ENCODE data around the gene KIFC3. TPM values are rescaled to one million over a fixed set of nuclear protein-coding genes. Genes with fewer than 3 reads are reported as not detected.
"Not testable (repeated sequence)": the region's sequence is repeated elsewhere in the genome, so short reads cannot be mapped to it uniquely, and the experiment has no call there.

KIFC3 gene
- total RNA-seq, 1 donor from 2014 or later = not detected

DNA sequence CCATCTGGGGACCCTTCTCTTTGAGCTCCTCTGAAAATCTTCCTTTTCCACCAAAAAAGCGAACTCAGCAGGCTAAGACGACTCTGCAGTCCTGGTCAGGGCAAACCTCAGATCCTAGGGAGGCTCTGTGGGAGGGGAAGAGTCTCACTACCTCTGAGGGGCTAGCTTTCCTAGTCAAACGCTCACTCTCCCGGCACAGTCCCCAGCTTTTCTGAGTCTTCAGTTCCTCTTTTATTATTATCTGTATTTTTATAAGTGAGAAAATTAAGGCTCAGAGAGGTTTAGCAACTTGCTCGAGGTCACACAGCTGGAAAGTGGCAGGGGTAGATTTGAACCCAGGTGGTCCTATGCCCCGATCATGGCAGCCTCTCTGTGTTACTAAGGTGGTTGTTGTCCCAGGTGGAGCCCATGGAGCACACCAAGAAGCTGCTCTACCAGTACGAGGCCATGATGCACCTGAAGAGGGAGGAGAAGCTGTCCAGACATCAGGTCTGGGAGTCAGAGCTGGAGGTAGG lies 75.8 kb downstream of the KIFC3 start:
- intact Hi-C loops (cut with micrococcal nuclease) = no loop called here

DNA sequence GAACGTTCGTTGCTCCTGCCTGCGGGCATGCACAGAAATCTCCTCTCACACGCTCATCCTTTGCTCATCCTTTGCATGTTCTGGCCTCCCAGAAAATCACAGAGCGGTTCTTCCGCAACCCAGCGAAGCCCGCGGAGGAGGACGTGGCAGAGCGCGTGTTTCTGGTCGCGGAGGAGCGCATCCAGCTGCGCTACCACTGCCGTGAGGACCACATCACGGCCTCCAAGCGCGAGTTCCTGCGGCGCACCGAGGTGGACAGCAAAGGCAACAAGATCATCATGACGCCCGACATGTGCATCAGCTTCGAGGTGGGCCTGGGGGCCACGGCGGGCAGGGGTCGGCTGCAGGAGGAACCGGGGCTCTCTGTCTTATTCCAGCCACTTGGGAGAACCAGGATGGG lies 76.3 kb downstream of the KIFC3 start:
- intact Hi-C loops (cut with micrococcal nuclease) = no loop called here

DNA sequence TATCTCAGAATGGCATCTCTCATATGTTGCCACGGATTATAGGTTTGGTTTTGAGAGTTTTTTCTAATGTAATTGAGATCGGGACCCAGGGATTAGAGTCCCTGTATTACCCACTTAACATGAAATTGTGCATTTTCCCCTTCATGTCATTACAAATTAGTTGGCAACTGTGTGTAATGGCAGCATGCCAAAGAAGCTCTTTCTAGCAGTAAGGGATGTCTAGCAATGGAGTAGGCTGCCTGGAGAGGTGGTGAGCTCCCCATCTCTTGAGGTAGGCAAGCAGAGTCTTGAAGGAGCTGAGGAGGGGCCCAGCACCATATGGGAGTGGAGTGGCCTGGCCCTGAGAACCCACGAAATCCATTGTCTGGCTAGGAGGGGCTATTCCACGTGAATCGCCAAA lies 76.7 kb downstream of the KIFC3 start:
- intact Hi-C loops (cut with micrococcal nuclease) = no loop called here

DNA sequence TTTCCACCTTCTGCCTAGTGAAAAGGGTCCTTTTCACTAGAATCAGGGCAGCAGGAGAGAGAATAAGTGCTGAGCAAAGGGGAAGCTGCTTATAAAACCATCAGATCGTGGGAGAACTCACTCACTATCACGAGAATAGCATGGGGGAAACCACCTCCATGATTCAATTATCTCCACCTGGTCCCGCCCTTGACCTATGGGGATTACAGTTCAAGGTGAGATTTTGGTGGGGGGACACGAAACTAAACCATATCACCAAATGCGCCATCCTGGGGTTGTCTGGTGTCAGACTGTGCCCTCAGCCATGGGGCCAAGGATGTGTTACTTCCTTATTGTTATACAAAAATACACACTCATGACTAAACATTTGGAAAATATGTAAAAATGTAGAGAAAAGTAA lies 77.1 kb downstream of the KIFC3 start:
- intact Hi-C loops (cut with micrococcal nuclease) = no loop called here

DNA sequence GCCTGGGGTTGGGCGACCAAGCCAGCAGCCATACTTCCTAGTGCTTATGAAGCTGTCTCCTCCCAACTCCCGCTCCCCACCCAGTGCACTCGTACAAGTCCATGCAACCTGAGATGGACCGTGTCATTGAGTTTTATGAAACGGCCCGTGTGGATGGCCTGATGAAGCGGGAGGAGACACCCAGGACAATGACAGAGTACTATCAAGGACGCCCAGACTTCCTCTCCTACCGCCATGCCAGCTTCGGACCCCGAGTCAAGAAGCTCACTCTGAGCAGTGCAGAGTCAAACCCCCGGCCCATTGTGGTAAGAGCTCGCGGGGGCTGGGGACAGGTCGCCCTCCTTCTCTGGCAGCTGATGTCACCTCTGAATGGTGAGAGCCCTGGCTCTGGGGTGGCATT lies 77.8 kb downstream of the KIFC3 start:
- intact Hi-C loops (cut with micrococcal nuclease) = no loop called here

DNA sequence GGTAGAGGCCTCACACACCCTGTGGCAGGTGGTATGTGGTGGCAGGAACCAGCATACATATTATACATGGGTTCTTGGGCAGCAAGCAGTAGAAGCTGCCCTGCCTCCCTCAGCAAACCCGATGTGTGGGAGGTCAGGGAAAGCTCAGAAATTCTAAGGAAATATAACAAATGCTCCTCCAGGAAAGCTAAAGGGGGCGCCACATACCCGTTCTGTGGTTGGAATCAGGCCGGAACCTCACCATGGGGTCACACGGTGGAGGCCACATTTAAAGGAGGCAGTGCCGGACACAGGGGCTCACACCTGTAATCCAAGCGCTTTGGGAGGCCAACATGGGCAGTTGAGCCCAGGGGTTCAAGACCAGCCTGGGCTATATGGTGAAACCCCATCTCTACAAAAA lies 79.1 kb downstream of the KIFC3 start:
- intact Hi-C loops (cut with micrococcal nuclease) = no loop called here

DNA sequence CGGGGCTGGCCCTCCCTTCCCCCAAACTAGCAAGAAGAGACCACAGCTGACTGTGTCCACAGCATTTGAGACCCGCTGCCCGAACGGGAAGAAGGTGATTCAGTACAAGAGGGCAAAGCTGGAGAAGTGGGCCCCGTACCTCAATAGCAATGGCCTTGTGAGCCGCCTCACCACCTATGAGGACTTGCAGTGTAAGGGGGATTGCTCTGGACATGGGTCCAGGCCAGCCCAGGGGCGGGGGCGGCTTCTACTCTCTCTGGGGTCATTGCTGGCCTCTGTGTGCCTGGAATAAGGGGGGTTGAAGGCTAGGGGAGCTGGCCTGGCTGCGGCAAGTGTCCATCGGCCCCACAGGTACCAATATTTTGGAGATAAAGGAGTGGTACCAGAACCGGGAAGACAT lies 79.6 kb downstream of the KIFC3 start:
- intact Hi-C loops (cut with micrococcal nuclease) = no loop called here

DNA sequence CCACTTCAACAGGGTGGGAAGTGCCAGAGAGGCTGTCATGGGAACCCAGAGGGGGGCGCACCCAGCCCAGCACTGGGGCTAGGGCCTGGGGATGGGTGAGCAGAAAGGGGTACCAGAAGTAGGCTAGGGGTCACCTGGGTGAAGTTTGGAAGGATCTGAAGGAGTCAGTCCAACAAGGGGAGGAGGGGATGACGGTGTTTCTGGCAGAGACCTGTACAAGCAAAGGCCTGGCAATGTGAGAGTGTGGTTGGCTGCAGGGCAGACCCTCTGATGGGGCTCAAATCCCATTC lies 80.1 kb downstream of the KIFC3 start:
- intact Hi-C loops (cut with micrococcal nuclease) = no loop called here

DNA sequence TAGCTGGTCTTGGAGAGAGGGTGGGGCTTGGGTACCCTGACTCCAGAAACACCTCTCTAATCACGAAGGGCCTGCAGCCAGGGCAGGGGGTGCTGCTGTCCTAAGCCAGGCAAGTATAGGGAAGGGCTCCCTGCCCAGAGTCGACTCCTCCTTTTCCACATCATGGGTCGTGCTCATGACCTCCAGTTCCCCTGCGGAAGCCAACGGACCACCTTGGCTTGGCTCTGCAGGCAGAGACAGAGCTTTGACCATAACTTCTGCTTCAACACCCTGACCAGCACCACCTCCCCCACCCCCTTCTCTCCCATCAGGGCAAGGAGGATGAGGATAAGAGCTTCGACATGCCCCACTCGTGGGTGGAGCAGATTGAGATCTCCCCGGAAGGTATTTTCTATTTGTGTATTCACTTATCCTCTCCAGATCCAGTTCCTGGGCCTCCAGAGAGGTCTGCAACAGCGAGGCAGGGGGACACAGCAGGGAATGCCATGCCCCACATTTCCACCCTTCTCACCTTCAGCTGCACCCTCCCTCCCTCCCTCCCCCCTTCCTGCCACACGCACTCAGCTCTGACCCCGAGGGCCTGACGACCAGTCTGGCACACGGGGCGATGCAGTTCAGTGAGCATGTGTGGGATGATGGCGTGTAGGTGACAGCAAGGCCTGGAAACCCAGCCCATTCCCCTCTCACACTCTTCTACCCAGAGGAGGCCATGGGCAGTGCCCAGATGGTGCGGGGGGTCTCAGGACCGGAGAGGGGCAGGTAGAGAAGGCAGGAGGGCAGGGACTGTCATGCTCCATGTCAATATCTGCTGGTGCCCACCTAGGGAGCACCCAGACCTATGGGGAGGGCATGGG lies 80.7 kb downstream of the KIFC3 start:
- intact Hi-C loops (cut with micrococcal nuclease) = no loop called here

DNA sequence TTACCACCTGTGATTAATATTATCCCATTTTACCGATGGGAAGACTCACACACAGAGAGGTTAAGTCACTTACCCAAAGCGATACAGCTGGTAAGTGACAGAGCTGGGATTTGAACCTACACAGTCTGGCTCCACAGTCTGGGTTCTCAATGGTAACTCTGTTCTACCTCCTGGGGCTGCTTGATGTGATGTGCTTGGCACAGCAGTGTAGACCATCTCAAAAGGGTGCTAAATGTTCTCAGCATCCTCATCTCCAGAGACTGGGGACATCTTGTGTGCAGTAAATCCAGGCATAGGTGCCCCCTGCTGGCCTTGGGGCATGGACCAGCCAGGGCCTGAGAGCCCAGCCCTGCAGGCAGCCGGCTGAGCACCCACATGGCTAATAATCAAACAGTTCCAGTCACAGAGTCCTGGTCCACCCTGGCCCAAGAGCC lies 82.1 kb downstream of the KIFC3 start:
- intact Hi-C loops (cut with micrococcal nuclease) = loop anchor here (1.0 kb wide), 3 partner anchors 71 to 144 kb away; no protein-coding TSS in a partner anchor

DNA sequence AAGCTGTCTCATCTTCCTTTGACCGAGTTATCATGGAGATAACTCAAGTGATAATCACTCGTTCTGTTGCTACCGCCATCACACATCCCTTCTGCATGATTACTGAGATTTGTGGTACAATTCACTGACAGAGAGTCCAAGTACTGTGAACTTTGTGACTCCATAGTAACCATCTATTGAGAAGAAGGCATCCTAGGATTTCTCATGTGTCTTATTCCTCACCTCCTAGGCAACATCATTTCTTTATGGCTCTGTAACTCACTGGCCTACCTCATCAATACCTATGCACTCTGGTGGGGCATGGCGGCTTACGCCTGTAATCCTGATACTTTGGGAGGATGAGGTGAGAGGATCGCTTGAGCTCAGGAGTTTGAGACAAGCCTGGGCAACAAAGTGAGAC lies 88.2 kb downstream of the KIFC3 start:
- intact Hi-C loops (cut with micrococcal nuclease) = no loop called here

DNA sequence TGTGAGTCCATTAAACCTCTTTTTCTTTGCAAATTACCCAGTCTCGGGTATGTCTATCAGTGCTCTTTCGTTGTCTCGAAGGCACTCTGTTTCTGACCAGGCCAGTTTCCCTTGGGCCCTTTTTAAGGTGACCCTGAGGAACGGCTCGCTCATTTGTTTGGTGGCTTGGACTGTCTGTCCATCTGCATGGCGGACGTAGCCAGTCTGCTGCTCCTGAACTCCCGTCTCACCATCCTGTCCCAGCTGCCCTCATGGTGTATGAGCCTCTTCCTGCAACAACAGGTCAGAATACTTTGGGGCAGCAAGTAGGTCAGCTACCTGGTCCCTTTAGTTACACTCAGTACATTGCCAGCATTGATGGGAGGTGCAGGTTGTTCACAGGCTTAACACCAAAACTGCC lies 88.7 kb downstream of the KIFC3 start:
- intact Hi-C loops (cut with micrococcal nuclease) = no loop called here

DNA sequence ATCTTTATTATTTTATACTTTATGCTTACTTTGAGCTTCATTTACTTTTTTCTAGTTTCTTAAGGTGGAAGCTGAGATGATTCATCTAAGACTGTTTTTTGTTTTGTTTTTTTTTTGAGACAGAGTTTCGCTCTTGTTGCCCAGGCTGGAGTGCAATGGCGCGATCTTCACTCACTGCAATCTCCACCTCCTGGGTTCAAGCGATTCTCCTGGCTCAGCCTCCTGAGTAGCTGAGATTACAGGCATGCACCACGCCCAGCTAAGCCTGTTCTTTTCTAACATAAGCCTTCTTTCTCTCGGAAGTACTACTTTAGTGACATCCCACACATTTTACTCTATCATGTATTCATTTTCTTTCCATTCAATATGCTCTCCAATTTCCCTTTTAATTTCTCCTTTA lies 89.7 kb downstream of the KIFC3 start:
- intact Hi-C loops (cut with micrococcal nuclease) = not testable (repeated sequence)

DNA sequence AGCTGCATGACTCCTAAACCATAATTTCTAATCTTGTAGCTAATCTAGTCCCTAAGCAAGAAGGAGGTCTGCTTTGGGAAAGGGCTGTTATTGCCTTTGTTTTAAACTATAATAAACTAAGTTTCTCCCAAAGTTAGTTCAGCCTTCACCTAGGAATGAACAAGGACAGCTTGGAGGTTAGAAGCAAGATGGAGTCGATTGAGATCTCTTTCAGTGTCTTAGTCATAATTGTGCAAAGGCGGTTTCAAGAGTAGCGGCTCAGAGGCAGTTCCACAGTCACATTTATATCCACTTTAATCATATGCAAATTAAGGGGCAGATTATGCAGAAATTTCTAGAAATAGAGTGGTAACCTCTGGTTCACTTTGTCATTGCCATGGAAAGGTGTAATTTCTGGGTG lies 90.3 kb downstream of the KIFC3 start:
- intact Hi-C loops (cut with micrococcal nuclease) = no loop called here

DNA sequence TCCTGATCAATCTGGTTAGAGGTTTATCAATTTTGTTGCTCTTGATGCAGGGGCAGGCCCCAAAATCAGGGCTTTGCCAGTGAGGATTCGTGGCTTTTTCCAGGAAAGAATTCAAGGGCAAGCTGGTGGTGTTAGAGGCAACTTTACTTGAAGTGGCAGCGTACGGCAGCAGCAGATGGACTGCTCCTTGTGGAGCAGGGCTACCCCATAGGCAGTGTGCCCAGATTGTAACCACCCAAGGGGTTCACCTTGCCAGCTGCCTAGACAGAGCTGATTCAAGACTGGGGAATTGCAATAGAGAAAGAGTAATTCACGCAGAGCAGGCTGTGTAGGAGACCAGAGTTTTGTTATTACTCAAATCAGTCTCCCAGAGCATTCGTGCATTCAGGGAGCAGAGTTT lies 90.9 kb downstream of the KIFC3 start:
- intact Hi-C loops (cut with micrococcal nuclease) = no loop called here

DNA sequence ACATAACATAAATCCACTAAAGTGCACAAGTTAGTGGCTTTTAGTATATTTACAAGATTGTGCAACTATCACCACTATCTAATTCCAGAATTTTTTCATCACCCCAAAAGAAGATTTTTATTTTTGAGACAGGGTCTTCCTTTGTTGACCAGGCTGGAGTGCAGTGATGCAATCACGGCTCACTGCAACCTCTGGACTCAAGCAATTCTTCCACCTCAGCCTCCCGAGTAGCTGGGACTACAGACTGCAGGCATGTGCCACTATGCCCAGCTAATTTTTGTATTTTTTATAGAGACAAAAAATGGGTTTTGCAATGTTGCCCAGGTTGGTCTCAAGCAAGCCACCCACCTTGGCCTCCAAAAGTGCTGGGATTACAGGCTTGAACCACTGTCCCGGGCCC lies 92.6 kb downstream of the KIFC3 start:
- intact Hi-C loops (cut with micrococcal nuclease) = no loop called here

Other genes with a start within 250 kb of the KIFC3 start
- 3.9 and 4.5 TPM in 2 replicates for gene ADGRG1, start 173.9 kb downstream of the KIFC3 start, total RNA-seq
- not detected in 2 replicates for gene ADGRG3, start 134.2 kb downstream of the KIFC3 start, total RNA-seq
- not detected in 2 replicates for gene DRC7, start 107.7 kb downstream of the KIFC3 start, total RNA-seq
- 32.1 and 34.9 TPM in 2 replicates for gene KATNB1, start 66.7 kb downstream of the KIFC3 start, total RNA-seq
- gene CNGB1, start 168.6 kb upstream of the KIFC3 start, total RNA-seq = not detected in 2 replicates
- gene ZNF319, start 198.2 kb upstream of the KIFC3 start, total RNA-seq = 16.8 and 17.8 TPM in 2 replicates
- gene USB1, start 198.9 kb upstream of the KIFC3 start, total RNA-seq = 57.1 and 59.6 TPM in 2 replicates
- gene MMP15, start 223.3 kb upstream of the KIFC3 start, total RNA-seq = 0.64 and 0.68 TPM in 2 replicates

All from T-helper 1 cell treated with Interleukin-12 subunit alpha and Interleukin-12 subunit beta and Interleukin-4 antibody, amounts not matched to agents 30 ng/mL and 1 ng/mL, for 36 hours (primary cell).